HG03342 (cell line): Measurements from ENCODE around the gene STARD5.

Experiments used
- ATAC-seq: cut with Tn5 transposase; IDR thresholded peaks from one replicate; pipeline ENCODE4 v1.9.1; 2021; ENCODE audit warnings: mild to moderate bottlenecking, moderate library complexity; ENCODE audit not compliant: unreplicated experiment

Gene STARD5

DNA sequence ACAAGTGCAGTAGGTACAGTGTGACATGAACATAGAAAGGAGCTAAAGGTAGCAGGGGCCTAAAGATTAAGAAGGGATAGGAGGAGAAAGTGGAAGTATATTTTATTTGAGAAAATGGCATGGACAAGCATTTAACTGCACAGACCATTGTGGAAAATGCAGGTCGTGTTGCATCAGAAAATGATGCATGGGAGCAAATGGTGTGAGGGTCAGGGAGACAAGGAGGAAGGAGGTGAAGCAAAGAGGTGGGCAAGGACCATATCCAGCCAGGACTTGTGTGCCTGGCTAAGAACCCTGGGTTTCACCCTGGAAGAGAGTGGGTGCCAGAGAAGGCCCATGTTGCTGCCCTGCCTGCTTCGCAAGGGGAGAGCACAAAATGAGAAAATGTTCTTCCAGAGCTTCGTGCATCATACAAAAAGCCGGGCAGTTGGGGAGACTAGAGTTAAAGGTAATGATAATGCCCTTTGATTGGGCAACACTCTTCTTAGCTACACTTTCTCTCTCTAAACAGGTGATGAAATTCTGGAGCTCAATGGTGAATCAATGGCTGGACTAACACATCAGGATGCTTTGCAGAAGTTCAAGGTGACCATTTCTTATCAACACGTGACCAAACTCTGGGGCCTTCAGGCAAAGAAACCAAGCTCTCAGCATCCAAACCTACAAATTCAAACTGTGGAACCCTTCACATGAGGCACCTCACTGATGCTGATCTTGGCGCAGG, 45.5 kb downstream of the STARD5 start:
- ATAC-seq: no peak

DNA sequence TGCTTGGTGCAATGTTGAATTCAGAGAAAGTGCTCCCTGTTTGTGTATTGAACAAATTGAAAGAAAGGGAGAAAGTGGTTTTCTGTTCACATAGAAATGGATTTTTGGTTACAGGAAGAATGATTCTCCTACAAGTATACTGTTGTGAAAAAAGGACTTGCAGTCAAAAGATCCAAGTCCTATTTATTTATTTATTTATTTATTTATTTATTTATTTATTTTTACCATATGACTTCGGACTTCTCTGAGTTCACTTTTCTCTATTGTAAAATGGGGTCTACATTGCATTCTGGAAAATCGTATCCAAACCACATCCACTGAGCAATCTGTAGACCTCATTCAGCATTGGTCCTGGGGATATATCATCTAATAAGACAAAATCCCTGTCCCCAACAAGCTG, 46.1 kb downstream of the STARD5 start:
- ATAC-seq: no peak

DNA sequence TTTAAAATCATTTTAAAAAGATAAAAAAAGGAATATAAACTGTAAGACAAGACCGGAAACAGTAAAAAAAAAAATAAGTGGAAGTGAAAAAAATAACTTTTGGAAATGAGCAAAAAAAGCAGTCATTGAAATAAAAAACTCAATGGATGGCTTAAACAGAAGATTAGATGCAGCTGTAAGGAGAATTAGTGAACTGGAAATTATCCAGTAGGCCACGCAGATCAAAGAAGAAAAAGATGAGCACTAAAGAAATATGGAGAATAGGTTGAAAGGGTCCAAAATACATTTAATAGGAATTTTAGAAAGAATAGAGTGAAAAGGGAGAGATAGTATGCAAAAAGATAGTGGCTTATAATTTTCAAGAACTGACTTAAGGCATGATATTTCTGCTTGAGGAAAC, 47.0 kb downstream of the STARD5 start:
- no peak for ATAC-seq

DNA sequence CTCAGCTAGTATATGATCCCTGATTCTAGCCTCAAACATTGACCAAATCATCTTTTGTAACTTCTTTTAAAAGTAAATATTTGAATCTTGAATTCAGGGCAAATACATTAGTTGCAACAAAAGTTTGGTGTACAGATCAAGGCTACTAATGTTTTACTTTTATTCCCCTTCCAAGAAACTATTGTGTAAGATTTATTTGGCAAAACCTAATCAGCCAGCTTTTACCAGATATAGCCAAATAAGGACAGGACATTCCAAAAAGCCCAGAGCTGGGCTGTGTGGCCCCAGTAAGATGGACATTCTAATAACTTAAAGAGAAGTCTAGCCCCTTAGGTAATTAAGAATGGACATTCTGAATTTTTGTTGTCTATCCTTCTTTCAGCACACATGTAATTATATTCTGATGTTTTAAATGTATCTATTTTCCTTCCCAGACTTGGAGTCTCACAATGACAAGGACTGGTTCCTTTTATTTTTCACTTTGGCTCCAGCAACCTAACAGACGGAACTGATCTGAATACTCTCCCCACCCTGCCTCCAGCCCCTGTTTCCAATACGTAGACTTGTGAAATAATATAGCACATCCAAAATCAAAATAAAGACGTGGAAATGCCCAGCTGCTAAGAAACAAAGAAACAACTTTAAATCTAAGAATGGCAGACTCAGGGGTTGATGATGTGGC, 48.1 kb downstream of the STARD5 start:
- no peak for ATAC-seq

DNA sequence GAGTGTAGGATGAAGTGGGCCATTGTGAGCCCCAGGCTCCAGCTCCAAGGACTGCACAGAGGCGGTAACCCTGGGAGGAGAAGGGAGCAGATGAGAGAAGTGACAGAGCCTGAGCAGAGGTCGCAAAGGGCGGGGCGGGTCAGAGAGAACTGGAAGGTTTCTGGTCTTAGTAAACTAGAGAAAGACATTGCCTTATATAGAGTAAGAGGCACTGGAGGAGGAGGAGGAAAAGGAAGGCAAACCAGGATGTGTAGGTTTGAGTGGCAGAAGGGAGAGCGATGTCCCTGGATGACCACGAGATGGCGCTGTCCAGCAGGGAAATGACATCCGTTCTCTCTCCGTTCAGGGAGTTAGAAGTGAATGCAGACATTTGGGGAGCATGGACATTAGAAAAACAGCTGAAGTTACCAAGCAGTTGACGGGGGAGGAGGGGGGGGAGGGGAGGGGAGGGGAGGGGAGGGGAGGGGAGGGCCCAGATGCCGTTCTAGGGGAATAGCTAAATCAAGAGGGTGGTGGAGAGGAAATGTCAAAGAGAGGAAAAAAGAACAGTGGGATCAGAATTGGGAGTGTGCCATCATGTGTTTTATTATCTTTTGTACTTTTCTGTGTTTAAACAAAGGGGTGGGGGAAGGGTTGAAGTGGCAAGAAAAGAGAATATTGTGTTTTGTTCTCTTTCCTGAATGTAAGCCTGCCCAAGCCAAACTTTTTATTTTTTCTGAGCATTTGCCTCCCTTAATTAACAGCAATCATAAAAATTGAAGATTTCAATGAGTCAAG, 48.8 kb downstream of the STARD5 start:
- peak; percentile 77 for ATAC-seq

DNA sequence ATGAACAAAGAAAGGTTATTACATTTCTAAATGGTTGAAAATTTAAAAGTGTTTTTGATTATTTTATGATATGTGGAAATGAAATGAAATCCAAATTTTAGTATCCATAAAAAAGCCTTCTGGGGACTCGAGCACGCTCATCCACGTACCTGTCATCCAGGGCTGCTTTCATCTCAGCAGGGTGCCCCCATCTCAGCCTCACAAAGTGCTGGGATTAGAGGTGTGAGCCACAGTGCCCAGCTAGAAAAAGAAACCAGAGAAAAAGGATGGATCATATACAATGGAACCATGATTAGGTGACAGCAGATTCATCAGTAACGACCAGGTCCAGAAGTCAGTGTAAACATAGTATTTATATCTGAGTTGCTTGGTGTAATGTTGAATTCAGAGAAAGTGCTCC, 49.7 kb downstream of the STARD5 start:
- ATAC-seq: no peak

DNA sequence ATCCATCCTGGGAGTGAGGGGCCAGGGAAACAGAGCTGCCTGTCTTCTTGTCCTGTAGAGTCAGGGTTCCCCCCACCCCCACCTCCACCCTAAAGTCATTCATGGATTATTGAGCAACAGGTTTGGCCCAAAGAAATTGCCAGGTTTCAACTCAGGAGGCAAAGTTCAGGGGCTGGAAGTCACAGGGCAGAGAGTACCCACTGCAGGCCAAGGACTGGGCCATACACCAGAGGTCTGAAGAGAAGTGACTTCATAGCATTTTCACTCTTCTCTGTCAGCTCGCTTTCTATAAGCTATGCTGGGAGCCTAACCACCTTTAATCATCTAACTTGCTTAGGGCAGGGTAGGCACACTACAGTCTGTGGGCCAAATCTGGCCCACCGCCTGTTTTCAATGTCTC, 50.1 kb downstream of the STARD5 start:
- ATAC-seq: no peak

DNA sequence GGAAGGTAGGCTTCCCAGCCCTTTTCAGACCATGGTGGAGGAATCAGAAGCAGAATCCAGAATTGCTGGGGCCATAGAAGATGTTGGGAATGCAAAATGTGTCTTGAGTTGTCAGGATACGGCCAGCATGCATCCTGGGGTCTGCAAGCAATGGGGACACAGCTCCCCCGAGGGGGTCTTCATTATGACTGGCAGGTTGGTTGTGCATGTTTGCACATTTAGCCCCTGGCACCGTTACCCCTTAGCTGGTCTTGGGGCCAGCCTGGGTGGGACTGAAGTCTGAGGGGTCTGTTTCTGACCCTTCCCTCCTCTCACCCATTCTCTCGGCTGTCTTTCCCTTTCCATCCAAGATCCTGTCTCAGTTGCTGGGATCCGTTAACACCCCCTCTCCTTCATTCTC, 50.7 kb downstream of the STARD5 start:
- ATAC-seq: no peak

DNA sequence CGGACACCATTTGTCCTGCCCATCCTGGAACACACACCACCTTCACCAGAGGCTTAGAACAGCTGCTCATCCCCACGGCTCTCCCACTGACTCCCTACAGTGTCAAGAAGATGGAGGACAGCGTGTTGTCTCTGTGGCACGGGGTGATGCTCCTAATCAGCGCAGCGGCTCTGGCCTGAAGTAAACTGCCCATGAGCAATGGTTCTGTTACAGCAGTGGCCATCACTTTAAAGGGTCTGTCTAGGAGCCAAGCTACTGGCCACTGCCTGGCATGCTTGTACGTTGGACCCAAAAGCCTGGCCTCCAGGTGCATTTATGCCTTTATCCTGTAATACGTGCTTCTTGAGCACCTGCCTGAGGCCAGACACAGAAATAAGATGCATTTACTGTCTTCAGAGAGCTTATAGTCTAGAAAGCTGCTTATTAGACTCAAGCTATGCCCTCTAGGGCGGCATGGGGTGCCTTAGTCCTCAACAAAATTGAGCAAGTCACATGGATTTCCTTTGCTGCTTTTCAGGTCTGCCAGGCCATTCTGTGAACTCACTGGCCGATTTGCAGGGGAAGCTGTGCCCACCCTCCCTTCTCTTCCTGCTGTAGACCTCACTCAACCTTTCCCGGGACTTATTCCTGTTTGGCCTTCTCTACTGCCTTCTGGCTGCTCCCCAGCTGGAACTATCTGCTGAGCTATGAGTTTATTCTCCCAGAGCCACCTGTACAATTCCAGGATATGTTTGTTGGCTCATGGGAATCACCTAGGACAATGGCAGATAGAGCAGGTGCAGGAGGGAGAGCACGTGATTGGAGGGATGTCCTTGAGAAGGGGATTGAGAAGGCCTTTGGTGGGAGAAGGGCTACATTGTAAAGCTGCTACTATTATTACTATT, 51.9 kb downstream of the STARD5 start:
- no peak for ATAC-seq

DNA sequence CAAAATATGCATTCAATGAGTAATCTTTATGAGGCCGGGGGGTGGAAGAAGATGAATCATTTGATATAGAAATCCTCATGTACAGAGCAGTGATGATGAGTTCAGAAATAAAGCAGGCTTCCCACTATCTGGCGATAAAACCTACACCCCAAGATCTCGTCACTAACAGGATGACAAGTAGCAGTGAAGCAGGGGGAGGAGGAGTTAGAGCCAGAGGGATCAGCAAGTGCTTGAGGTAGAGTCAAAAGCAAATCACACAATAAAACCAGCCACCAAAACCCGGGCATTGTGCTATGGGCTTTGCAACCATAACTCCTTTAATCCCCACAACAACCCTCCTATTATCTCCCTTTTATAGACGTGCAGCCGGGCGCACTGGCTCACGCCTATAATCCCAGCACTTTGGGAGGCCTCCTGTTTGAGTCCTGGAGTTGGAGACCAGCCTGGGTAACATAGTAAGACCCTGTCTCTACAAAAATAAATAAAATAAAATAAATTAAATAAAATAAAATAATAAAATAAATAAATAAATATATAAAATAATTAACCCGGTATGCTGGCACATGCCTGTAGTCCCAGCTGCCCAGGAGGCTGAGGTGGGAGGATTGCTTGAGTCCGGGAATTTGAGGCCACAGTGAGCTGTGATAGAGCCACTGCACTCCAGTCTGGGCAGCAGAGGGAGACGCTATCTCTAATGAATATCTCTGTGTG, 53.0 kb downstream of the STARD5 start:
- no peak for ATAC-seq

DNA sequence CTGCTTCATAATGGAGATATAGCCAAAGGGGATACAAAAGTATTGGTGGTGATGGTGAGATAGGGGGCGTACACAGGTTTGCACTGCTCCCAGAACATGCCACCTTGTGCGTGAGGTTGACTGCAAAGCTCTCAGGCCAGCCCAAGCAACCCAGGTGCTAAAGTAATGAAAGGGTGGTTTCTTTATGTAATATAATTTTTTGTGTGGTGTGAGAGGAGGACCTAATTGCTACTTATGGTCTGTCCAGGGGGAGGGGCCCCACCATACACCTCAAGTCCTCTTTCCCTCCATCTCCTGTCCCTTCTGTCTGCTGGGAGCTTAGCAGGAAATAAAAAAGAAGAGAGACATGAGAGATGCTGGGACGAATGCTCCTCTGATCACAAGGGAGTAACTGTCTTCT, 53.8 kb downstream of the STARD5 start:
- no peak for ATAC-seq

DNA sequence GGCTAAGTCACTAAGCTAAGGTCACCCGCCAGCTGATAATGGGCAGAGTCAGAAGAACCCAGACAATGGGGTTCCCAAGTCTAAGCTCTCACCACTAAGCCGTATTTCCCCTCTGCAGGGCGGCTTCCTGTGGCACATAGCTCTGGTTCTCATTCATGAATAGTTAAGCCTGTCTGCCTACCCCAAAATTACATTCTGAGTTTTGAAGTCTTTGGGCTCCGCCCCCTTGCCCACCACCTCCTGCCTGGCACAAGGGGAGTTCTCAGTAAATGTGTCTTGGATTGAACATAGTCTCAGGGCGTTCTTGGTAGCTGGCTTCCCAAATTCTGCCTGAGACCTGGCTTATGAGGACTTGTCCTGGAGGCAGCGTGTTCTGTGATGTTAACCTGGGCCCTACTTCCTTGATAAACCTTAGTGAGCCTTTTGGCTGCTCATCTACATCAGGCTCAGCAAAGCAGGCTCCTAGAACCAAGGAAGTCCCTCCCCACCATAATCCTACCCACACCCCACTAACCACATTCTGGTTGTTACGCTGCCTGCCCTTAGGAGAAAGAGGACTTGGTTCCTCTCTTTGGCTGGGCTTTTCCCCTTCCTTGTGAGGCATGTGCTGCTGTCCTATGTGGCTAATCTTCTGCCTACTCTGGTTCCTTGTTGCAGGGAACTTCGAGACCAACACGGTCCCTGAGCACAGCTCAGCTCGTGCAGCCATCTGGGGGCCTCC, 54.9 kb downstream of the STARD5 start:
- ATAC-seq: no peak

DNA sequence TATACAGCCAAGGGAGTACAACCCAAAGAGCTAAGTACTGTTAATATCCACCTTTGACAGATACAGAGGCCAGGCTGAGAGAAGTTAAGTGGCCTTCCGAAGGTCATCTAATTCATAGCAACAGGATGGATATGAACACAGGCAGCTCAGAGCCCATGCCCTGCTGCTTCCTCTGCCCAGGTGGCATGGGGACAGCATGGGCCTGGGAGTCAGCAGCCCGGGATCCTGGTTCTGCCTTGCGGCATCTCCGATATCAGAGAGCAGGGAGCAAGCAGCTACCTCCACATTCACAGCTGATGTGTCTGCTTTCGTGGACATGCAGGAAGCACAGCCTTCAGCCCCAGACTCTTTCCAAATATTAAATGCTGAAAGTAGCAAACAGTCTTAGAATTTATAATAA, 55.6 kb downstream of the STARD5 start:
- ATAC-seq: no peak

DNA sequence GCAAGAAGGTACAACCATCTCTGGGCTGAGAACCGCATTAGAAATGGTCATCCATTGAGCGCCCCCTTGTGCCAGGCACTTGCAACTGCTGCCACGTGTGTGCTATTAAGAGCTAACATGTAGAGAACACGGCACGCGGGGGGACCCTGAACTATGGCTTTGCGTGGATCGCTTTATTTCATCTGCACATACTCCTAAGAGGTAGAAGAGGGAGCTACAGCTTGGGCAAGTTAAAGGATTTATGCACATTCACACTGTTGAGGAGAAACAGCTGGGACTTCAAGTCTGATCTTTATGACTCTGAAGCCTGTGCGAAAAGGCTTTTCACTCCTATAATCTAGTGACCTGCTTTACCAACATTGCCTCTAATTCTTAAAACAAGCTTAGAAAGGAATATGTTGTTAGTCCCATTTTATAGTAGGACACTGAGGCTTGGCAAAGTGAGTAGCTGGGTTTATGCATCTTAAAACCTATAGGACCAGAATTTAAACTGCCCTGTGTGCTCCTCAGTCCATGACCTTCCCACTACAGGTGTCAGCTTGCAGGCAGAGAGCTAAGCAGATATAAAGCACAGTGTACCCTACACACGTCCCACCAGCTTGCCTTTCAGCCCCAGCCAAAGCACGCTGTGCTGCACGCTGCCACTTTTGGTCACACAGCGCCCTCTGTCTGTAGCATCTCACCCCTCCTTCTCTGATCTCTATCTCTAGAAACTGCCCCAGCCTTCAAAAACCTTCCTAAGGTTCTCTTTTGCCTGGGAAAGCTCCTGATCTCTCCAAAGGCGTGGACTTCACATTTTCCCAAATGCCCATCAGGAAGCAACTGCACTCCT, 57.8 kb downstream of the STARD5 start:
- ATAC-seq: peak; percentile 78

DNA sequence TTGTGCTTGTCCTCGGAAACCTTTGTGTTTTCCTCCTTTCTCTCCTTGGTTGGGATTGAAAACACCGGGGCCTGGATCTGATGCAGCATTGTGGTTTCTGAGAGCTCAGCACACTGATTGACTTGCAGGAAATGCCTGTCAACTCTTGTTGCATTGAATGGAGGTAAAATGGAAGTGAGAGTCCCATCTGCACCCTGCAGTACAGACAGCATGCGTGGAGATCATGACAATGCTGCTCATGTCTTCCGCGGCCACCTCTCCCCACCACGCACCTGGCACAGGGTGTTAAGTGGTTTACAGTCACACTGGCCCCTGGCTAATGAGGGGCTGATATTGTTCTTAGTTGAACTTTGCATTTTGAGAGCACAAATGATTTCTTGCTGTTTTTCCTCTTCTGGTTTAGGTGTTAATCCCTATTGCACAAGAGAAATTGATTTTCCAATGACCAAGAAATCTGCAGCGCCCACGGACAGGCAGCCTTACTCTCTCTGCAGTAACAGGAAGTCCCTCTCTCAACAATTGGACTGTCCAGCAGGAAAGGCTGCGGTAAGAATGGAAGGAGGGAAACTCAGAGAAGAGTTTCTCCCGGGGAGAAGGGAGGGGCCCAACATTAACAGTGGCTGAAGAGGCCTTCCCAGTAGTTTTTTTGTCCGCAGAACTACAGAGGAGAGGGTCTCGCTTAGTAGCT, 58.5 kb downstream of the STARD5 start:
- peak; percentile 7 for ATAC-seq

DNA sequence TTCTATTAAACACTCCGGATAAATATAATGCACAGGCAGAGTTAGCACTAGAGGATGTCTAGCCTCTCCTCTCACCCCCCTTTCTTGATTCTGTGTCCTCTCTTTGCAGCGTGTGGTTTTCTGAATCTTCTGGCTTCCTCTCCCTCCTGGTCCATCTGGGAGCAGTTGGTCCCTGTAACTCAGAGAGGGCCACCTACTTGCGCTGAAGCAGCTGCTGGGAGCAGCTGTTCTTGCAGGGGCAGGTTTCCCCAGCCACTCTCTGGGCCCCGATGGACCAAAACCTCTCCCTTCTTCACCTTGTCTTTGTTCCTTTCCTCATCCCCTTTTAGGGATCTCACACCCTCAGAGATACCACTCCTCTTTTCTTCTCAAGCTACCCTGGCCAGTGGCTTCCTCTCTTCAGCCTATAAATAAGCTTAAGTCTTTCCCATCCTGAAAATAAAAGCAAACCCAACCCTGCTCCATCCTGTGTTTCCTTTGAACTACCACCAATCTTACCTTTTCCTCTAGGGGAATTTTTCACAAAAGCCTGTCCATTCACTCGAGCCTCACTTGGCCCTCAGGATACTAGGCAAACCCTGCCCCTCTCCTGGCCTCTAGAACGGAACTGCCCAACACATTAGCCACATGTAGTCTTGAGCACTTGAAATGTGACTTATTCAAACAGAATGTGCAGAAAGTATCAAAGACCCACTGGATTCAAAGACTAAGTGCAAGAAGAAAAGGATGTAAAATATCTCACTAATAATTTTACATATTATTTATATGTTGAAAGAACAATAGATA, 59.7 kb downstream of the STARD5 start:
- no peak for ATAC-seq

DNA sequence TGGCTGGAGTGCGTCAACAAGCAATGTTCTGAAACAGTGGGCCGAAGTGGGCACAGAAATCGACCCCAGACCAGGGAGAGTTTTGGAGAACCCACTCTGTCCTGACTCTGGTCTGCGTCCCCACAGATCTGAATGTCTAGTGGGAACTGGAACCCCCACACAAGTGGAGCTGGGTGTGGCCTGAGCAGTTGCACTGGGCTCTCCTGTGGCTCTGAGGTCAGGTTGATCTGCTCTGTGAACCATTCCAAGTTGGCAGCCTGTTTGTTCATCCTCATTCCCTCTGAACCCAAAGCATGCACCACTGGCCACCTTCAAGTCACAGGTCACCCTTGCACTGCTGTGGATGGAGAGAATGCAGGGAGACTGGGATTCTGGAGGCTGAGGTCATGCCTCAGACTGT, 60.5 kb downstream of the STARD5 start:
- no peak for ATAC-seq
